Naive thymus-derived CD4-positive, alpha-beta T cell (primary cell): Measurements from ENCODE around the gene FSIP1. TPM values are rescaled to one million over a fixed set of nuclear protein-coding genes. Genes with fewer than 3 reads are reported as not detected.

Source experiments
- ATAC-seq: fragments of 150-1000 bp; cut with Tn5 transposase; 2 replicates; pipeline ENCODE4 v1.10.0; 2021; ENCODE audit warnings: mild to moderate bottlenecking, moderate library complexity
- CTCF ChIA-PET: fragments of 350-600 bp; sonication (Branson Sonifier 250); formaldehyde crosslinking; loops from one replicate; lab custom pipeline; 2021; ENCODE audit warnings: antibody characterized with exemption; lab: Charles Lee
- POLR2A ChIA-PET: fragments of 350-600 bp; sonication (Branson Sonifier 250); formaldehyde crosslinking; loops from one replicate; lab custom pipeline; 2021; ENCODE audit warnings: antibody characterized with exemption, inconsistent platforms; lab: Charles Lee
- DNase-seq, 9 donors: peaks; one replicate each; pipeline versions ENCODE4 v3.0.0 to v3.0.0-alpha.2; 2020 to 2022; ENCODE audit warnings: mixed read lengths in 1 of 9
- H3K27ac ChIP-seq: one replicate; pipeline ENCODE4 v1.7.0; 2013; ENCODE audit warnings: mild to moderate bottlenecking, low read depth, low read length, moderate library complexity
- H3K27me3 ChIP-seq, 2 donors: one replicate each; pipeline ENCODE4 v1.7.0; 2013; ENCODE audit warnings: low read length in 2 of 2, mild to moderate bottlenecking in 2 of 2, moderate library complexity in 2 of 2; ENCODE audit not compliant: control insufficient read depth in 2 of 2, insufficient read depth in 2 of 2
- H3K36me3 ChIP-seq, 3 experiments: 1 replicate in 2 of 3; 2 replicates in 1 of 3; pipeline ENCODE4 v1.7.0; 2013; ENCODE audit warnings: low read length in 3 of 3, mild to moderate bottlenecking in 3 of 3, moderate library complexity in 1 of 3; ENCODE audit not compliant: insufficient read depth in 3 of 3, control insufficient read depth in 2 of 3
- H3K4me1 ChIP-seq, 2 donors: one replicate each; pipeline ENCODE4 v1.7.0; 2013; ENCODE audit warnings: low read length in 2 of 2, mild to moderate bottlenecking in 2 of 2, moderate library complexity in 1 of 2; ENCODE audit not compliant: control insufficient read depth in 2 of 2, insufficient read depth in 2 of 2
- H3K4me3 ChIP-seq: 2 replicates; pipeline ENCODE4 v1.7.0; 2013; ENCODE audit warnings: mild to moderate bottlenecking, low read length
- H3K9me3 ChIP-seq, 3 experiments: 1 replicate in 2 of 3; 2 replicates in 1 of 3; pipeline ENCODE4 v1.7.0; 2013; ENCODE audit warnings: low read length in 3 of 3; ENCODE audit not compliant: control insufficient read depth in 2 of 3
- H3K27ac Mint-ChIP-seq, 9 donors: one replicate each; pipeline ENCODE4 v1.8.0; 2020 to 2022; ENCODE audit warnings: mixed read lengths in 9 of 9, mild to moderate bottlenecking in 8 of 9, moderate library complexity in 5 of 9, inconsistent platforms in 2 of 9
- H3K27me3 Mint-ChIP-seq, 5 donors: one replicate each; pipeline ENCODE4 v1.8.0; 2021 to 2022; ENCODE audit warnings: mixed read lengths in 5 of 5, mild to moderate bottlenecking in 1 of 5
- H3K36me3 Mint-ChIP-seq, 5 donors: one replicate each; pipeline ENCODE4 v1.8.0; 2020 to 2022; ENCODE audit warnings: mixed read lengths in 5 of 5, mild to moderate bottlenecking in 3 of 5, inconsistent platforms in 1 of 5
- H3K4me1 Mint-ChIP-seq, 7 donors: one replicate each; pipeline ENCODE4 v1.8.0; 2020 to 2022; ENCODE audit warnings: mixed read lengths in 7 of 7, mild to moderate bottlenecking in 3 of 7, inconsistent platforms in 1 of 7
- H3K4me3 Mint-ChIP-seq, 10 donors: one replicate each; pipeline ENCODE4 v1.8.0; 2020 to 2022; ENCODE audit warnings: mild to moderate bottlenecking in 10 of 10, mixed read lengths in 10 of 10, moderate library complexity in 6 of 10, inconsistent platforms in 2 of 10
- H3K9me3 Mint-ChIP-seq, 11 donors: one replicate each; pipeline ENCODE4 v1.8.0; 2020 to 2022; ENCODE audit warnings: mixed read lengths in 11 of 11, mild to moderate bottlenecking in 4 of 11, inconsistent platforms in 1 of 11, moderate library complexity in 1 of 11
- intact Hi-C, 2 donors: fragments of 100-400 bp; cut with micrococcal nuclease; formaldehyde crosslinking; loops; one replicate each; pipeline ENCODE4 v1.15.1; 2023
- polyA plus RNA-seq, 2 donors: library from polyadenylated mRNA; unstranded; fragments of 300-500 nt; fragmentation: Illumina TruSeq; gene quantifications; one replicate each; pipeline ENCODE4 v1.2.3, GENCODE V29; 2021
- total RNA-seq, 6 experiments: library from RNA in 5 of 6; stranded (reverse) in 5 of 6; gene quantifications; 1 replicate in 5 of 6; 2 replicates in 1 of 6; pipeline ENCODE4 v1.2.3 and lab custom pipeline; 2021 to 2026

Gene FSIP1
- total and polyA plus RNA-seq, 7 experiments from 2014 or later = 0.14 to 0.51 (median 0.26) TPM; not detected in 1

DNA sequence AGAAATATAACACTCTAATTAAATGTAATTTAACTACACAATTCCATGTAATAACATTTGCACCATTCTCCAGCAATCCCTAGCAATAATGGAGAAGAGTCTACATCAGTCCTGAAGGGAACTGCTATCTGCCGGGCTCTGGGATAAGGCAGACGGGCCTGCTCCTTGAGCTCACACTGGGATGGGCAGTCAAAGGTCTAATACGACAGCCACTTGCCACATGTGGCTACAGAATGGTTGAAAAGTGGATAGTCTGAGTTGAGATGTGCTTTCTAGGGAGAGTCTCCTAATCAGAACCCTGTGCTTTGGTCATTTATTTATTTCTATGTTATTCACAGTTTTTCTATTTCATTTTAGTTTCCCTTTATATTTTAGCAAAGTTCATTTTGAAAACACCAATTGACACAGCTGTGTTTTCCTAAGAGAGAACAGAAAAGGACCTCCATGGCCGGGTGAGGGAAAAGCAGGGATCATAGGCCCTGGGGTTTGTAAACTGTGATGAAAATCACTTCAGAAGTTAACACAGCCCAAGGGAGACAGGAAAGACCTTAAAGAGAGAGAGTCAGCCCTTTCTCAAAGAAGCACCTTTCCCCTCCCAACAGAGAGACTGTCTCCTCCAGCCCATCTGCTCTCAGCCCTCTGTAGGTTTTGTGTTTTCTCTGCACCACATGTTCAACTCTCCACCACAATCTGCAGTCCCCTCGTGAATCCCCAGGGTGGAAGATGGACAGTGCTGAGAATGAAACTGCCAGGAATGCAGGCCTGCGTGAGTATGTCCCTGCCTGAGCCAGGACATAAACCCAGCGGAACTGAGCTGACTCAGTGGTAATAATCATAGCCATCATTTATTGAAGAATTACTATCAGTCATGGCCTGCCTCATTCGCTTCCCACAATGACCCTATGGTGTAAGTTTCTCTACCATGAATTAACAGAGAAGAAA, 11.6 kb downstream of the FSIP1 start:
- H3K4me3 Mint-ChIP-seq = no peak overlapping the region
- H3K4me1 Mint-ChIP-seq = peaks cover 9 to 26% (median 20%) of the 10 kb centered on the region in 7 donors
- POLR2A ChIA-PET = no interaction called here
- ATAC-seq (no peak), DNase-seq (no peak)
- H3K27me3 Mint-ChIP-seq = no peaks in the 10 kb centered on the region
- CTCF ChIA-PET = no interaction called here
- H3K36me3 Mint-ChIP-seq = no peaks in the 10 kb centered on the region
- no peaks in the 10 kb centered on the region for H3K27me3 ChIP-seq
- intact Hi-C loops = no loop called here
- peak overlapping the region in 1 of 9 donors; percentile 30 for H3K27ac Mint-ChIP-seq
- H3K4me3 ChIP-seq = no peak overlapping the region
- H3K9me3 ChIP-seq = no peaks in the 10 kb centered on the region
- no peak overlapping the region for H3K27ac ChIP-seq
- H3K4me1 ChIP-seq = peaks cover 3 to 11% of the 10 kb centered on the region in 2 donors
- H3K36me3 ChIP-seq = no peaks in the 10 kb centered on the region
- no peaks in the 10 kb centered on the region for H3K9me3 Mint-ChIP-seq

DNA sequence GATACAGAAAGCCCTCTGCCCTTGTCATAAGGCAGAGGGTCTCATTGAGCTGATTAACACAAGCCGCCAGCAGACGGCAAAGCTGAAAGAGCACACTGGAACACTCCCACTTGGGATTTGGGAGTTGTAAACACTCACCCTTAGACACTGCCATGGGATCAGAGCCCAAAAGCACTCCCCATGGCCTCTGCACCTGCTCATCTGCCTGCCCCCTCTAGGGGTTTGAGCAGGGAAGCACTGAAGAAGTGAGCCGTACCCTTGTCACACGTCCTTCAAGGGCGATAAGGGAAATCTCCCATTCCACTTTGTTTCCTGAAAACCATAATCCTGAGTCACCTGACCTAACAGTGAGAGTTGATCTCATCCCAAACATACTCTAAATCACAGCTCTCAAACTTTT, 14.7 kb downstream of the FSIP1 start:
- Mint-ChIP-seq H3K9me3 (no peaks in the 10 kb centered on the region), H3K27me3 (peaks cover 0 to 14% (median 0%) of the 10 kb centered on the region in 5 donors), H3K36me3 (no peaks in the 10 kb centered on the region), H3K4me3 (no peak overlapping the region), H3K27ac (no peak overlapping the region), H3K4me1 (peaks cover 0 to 4% (median 0%) of the 10 kb centered on the region in 7 donors)
- intact Hi-C loops = no loop called here
- ATAC-seq = no peak
- no peak for DNase-seq
- Histone ChIP-seq H3K9me3 (no peaks in the 10 kb centered on the region), H3K27me3 (no peaks in the 10 kb centered on the region), H3K4me1 (no peaks in the 10 kb centered on the region), H3K4me3 (no peak overlapping the region), H3K36me3 (no peaks in the 10 kb centered on the region), H3K27ac (no peak overlapping the region)
- ChIA-PET POLR2A (no interaction called here), CTCF (interaction anchor here (3.2 kb wide), 1 partner anchor 11 kb away, joined by 9 read pairs; no protein-coding TSS in a partner anchor)

DNA sequence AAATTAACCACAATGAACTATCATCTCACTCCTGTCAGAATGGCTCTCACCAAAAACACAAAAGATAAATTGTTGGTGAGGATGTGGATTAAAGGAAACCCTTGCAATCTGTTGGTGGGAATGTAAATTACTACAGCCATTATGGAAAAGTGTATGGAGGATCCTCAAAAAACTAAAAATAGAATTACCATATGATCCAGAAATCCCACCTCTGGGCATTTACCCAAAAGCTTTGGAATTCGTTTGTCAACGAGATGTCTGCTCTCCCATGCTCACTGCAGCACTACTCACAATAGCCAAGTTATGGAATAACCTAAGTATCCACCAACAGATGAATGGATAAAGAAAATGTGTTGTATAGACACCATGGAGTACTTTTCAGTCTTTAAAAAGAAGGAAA, 21.6 kb downstream of the FSIP1 start:
- H3K27me3 Mint-ChIP-seq = peaks cover 0 to 46% (median 0%) of the 10 kb centered on the region in 5 donors
- H3K4me3 Mint-ChIP-seq = no peak overlapping the region
- Histone ChIP-seq H3K27me3 (no peaks in the 10 kb centered on the region), H3K9me3 (no peaks in the 10 kb centered on the region), H3K4me3 (no peak overlapping the region), H3K36me3 (no peaks in the 10 kb centered on the region), H3K27ac (no peak overlapping the region), H3K4me1 (no peaks in the 10 kb centered on the region)
- intact Hi-C loops = no loop called here
- ATAC-seq (no peak), DNase-seq (no peak)
- H3K27ac Mint-ChIP-seq = no peak overlapping the region
- ChIA-PET CTCF (interaction anchor here (0.7 kb wide), 1 partner anchor 939 kb away, joined by 3 read pairs; no protein-coding TSS in a partner anchor), POLR2A (no interaction called here)
- no peaks in the 10 kb centered on the region for H3K36me3 Mint-ChIP-seq
- H3K9me3 Mint-ChIP-seq = peaks cover 0 to 2% (median 0%) of the 10 kb centered on the region in 11 donors
- no peaks in the 10 kb centered on the region for H3K4me1 Mint-ChIP-seq

DNA sequence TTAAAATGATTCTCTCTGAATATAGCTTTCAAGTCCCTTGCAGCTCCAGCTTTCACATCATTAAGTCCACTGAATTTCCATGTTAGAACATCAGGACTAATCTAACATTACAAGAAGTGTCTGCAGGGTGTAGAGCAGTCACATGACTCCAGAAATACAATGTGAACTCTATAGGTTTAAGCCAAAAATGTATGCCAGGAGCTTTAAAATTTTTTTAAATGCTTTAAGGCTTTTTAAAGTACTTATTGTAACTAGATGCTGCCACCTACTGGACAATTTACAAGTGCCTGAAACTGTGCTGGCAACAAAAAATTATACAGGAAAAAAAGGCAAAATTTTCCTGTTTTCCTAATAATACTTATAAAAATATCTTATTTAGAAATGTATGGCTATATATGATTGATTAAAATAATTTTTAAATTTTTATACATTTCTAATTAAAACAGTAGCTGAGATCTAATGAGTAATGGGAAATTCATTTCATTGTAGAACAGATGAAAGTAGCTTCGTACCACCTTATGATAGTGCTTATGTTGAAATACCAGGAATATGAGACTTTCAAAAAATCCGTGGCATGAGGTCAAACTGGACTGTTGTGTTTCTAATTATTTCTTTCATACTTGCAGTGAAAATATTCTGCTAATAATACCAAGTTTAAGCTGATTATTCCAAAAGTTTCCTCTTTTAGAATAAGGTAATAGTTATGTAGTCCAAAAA, 25.7 kb downstream of the FSIP1 start:
- H3K4me3 ChIP-seq = no peak overlapping the region
- H3K27me3 ChIP-seq = no peaks in the 10 kb centered on the region
- H3K9me3 Mint-ChIP-seq = no peaks in the 10 kb centered on the region
- ATAC-seq (no peak), DNase-seq (peak in 6 of 9 donors; percentile 29 to 50 (median 40))
- intact Hi-C loops = loop anchor here (1.0 to 10.0 kb wide), 11 partner anchors 71 to 1502 kb away; partner anchors contain the start of gene SPRED1 (in 1 of the 2)
- no peaks in the 10 kb centered on the region for H3K36me3 ChIP-seq
- no peak overlapping the region for H3K27ac Mint-ChIP-seq
- H3K27ac ChIP-seq = no peak overlapping the region
- no peaks in the 10 kb centered on the region for H3K36me3 Mint-ChIP-seq
- H3K4me1 Mint-ChIP-seq = no peaks in the 10 kb centered on the region
- no peaks in the 10 kb centered on the region for H3K4me1 ChIP-seq
- H3K9me3 ChIP-seq = no peaks in the 10 kb centered on the region
- peaks cover 0 to 58% (median 5%) of the 10 kb centered on the region in 5 donors for H3K27me3 Mint-ChIP-seq
- POLR2A ChIA-PET = interaction anchor here (1.0 kb wide), 1 partner anchor 26 kb away, joined by 4 read pairs; the partner anchor contains the start of gene FSIP1
- CTCF ChIA-PET = interaction anchor here (0.6 to 2.4 kb wide), 15 partner anchors 9 to 1316 kb away, joined by 3 to 20 read pairs (median 4); partner anchors contain the start of gene FSIP1
- H3K4me3 Mint-ChIP-seq = no peak overlapping the region

DNA sequence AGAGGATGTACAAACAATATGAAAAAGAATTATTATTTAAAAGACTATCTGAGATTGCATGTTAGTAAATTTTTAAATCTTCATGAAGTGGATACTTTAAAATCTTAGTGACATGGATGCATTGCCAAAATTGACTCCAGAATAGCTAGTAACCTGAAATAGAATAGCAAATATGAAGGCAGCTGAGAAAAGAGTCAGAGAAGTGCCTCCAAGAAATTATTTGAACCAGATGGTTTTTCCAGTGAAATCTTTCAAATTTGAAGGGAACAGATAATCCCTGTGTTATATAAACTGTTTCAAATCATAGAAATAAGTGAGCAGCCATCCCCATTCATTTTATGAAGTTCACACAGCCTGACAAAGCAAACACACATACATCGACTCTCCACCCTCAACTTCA, 29.6 kb downstream of the FSIP1 start:
- Mint-ChIP-seq H3K4me3 (no peak overlapping the region), H3K9me3 (no peaks in the 10 kb centered on the region), H3K36me3 (no peaks in the 10 kb centered on the region), H3K27ac (no peak overlapping the region), H3K27me3 (peaks cover 7 to 74% (median 28%) of the 10 kb centered on the region in 5 donors), H3K4me1 (no peaks in the 10 kb centered on the region)
- Histone ChIP-seq H3K27me3 (no peaks in the 10 kb centered on the region), H3K36me3 (no peaks in the 10 kb centered on the region), H3K4me3 (no peak overlapping the region), H3K9me3 (no peaks in the 10 kb centered on the region), H3K27ac (no peak overlapping the region), H3K4me1 (no peaks in the 10 kb centered on the region)
- ChIA-PET CTCF (no interaction called here), POLR2A (no interaction called here)
- ATAC-seq = no peak
- DNase-seq = no peak
- intact Hi-C loops = loop anchor here (10.0 kb wide), 2 partner anchors 628 to 1498 kb away; partner anchors contain the start of gene SPRED1 (in 1 of the 2)

DNA sequence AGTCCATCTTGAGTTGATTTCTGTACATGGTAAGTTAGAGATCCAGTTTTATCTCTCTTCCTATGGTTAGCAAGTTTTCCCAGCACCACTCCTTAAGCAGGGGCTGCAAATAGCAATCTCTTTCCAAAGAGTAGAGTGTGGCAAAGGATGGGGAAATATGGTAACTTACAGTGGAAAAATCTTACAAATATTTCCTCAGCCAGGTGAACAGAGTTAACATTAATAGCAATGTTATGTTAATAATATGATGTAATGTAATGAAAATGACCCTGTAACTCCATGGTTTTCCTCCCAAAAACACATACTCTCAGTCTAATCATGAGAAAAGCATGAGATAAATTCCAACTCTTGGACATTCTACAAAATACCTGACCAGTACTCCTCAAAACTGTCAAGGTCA, 30.4 kb downstream of the FSIP1 start:
- H3K36me3 Mint-ChIP-seq = no peaks in the 10 kb centered on the region
- CTCF ChIA-PET = no interaction called here
- DNase-seq = no peak
- H3K9me3 ChIP-seq = no peaks in the 10 kb centered on the region
- ATAC-seq = no peak
- no peaks in the 10 kb centered on the region for H3K27me3 ChIP-seq
- no peak overlapping the region for H3K27ac ChIP-seq
- intact Hi-C loops = loop anchor here (10.0 kb wide), 2 partner anchors 627 to 1497 kb away; partner anchors contain the start of gene SPRED1 (in 1 of the 2)
- H3K4me1 ChIP-seq = no peaks in the 10 kb centered on the region
- POLR2A ChIA-PET = no interaction called here
- H3K4me1 Mint-ChIP-seq = no peaks in the 10 kb centered on the region
- H3K4me3 Mint-ChIP-seq = no peak overlapping the region
- no peaks in the 10 kb centered on the region for H3K36me3 ChIP-seq
- H3K9me3 Mint-ChIP-seq = no peaks in the 10 kb centered on the region
- H3K27me3 Mint-ChIP-seq = peaks cover 7 to 74% (median 30%) of the 10 kb centered on the region in 5 donors
- H3K4me3 ChIP-seq = no peak overlapping the region
- no peak overlapping the region for H3K27ac Mint-ChIP-seq
